GM12878 (cell line): ENCODE measurements around the gene PLCXD1. TPM values are rescaled to one million over a fixed set of nuclear protein-coding genes. Genes with fewer than 3 reads are reported as not detected.

Source experiments
- ASH2L ChIP-seq: fragments of 300-600, 200-600 bp; sonication (generic); IDR thresholded peaks from 2 replicates; pipeline ENCODE4 v1.6.1; 2017; ENCODE audit warnings: low read depth, mild to moderate bottlenecking, borderline replicate concordance
- BRCA1 ChIP-seq: IDR thresholded peaks from 2 replicates; pipeline ENCODE4 v1.6.1; 2011; ENCODE audit warnings: low read depth, low read length, improper control_type of control experiment
- KAT2A ChIP-seq: conservative IDR thresholded peaks from 2 replicates; pipeline ENCODE4 v1.6.1; 2011; ENCODE audit warnings: low read depth, low read length; ENCODE audit not compliant: control insufficient read depth
- NFYA ChIP-seq: IDR thresholded peaks from 2 replicates; pipeline ENCODE4 v1.6.1; 2011; ENCODE audit warnings: low read depth, mild to moderate bottlenecking, low read length, improper control_type of control experiment, borderline replicate concordance
- TARDBP ChIP-seq: IDR thresholded peaks from 2 replicates; pipeline ENCODE4 v1.6.1; 2016; ENCODE audit warnings: borderline replicate concordance
- ZNF687 ChIP-seq: fragments of 450-650 bp; IDR thresholded peaks from 2 replicates; pipeline ENCODE4 v1.6.1; 2017; ENCODE audit warnings: mild to moderate bottlenecking, moderate library complexity
- polyA plus RNA-seq, 11 experiments: library from polyadenylated mRNA; depleted of rRNA in 4 of 11; unstranded in 6 of 11; stranded (reverse) in 5 of 11; fragments of >200 nt; fragmentation: Nextera tagmentation in 4 of 11; fragmentation: Illumina TruSeq in 1 of 11; extraction: Ambion mirVana in 4 of 11; extraction: Trizol in 1 of 11; gene quantifications; 1 replicate in 1 of 11; 2 replicates in 10 of 11; pipeline versions ENCODE4 v1.2.1 to v1.2.3, GENCODE V29; 2011 to 2016; ENCODE audit warnings: inconsistent platforms in 2 of 11, missing spikeins in 2 of 11, low read depth in 1 of 11
- total RNA-seq, 4 experiments: library from RNA; depleted of rRNA in 3 of 4; stranded (reverse); fragments of >200 nt in 3 of 4; fragmentation: Illumina TruSeq in 1 of 4; extraction: Trizol in 1 of 4; gene quantifications; 2 replicates each; pipeline versions ENCODE4 v1.2.1 to v1.2.3, GENCODE V29; 2013 to 2021
- TF ChIP-seq, protein P1 (sequence below): IDR thresholded peaks from 2 replicates; pipeline ENCODE4 v1.6.1; 2011; ENCODE audit warnings: mild to moderate bottlenecking, low read depth, low read length, moderate library complexity; ENCODE audit not compliant: insufficient replicate concordance
- TF ChIP-seq, protein P2 (sequence below): fragments of 450-650 bp; IDR thresholded peaks from 2 replicates; pipeline ENCODE4 v1.6.1; 2017; ENCODE audit warnings: mild to moderate bottlenecking, moderate library complexity
- TF ChIP-seq, protein P3 (sequence below): fragments of 450-650 bp; formaldehyde crosslinking; IDR thresholded peaks from 2 replicates; pipeline ENCODE4 v1.5.0; 2022; ENCODE audit warnings: mild to moderate bottlenecking, missing genetic modification characterization
- TF ChIP-seq, protein P4 (sequence below): fragments of 450-650 bp; formaldehyde crosslinking; IDR thresholded peaks from 2 replicates; pipeline ENCODE4 v1.4.0; 2020; ENCODE audit warnings: mild to moderate bottlenecking, moderate library complexity

PLCXD1 gene
- total and polyA plus RNA-seq, 10 of the 15 experiments (the other 5 are each of a cell fraction or from before 2014, with no cell fraction given), result 2.4 to 49.7 (median 18.0) TPM

GRCh38 chrX:318739-319578 lies 37.8 kb downstream of the PLCXD1 start, which contains the start of gene GTPBP6 (continued):
- TF ChIP-seq NFYA, result peak; percentile 17
- peak; percentile 45; the same call in 1 of the 2 replicates for TF ChIP-seq ZNF687
- TF ChIP-seq TARDBP, result no peak
- no peak for TF ChIP-seq KAT2A
- TF ChIP-seq ASH2L, result no peak
- TF ChIP-seq, protein P1, sequence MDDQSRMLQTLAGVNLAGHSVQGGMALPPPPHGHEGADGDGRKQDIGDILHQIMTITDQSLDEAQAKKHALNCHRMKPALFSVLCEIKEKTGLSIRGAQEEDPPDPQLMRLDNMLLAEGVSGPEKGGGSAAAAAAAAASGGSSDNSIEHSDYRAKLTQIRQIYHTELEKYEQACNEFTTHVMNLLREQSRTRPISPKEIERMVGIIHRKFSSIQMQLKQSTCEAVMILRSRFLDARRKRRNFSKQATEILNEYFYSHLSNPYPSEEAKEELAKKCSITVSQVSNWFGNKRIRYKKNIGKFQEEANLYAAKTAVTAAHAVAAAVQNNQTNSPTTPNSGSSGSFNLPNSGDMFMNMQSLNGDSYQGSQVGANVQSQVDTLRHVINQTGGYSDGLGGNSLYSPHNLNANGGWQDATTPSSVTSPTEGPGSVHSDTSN, result peak; percentile 98
- TF ChIP-seq, protein P2, sequence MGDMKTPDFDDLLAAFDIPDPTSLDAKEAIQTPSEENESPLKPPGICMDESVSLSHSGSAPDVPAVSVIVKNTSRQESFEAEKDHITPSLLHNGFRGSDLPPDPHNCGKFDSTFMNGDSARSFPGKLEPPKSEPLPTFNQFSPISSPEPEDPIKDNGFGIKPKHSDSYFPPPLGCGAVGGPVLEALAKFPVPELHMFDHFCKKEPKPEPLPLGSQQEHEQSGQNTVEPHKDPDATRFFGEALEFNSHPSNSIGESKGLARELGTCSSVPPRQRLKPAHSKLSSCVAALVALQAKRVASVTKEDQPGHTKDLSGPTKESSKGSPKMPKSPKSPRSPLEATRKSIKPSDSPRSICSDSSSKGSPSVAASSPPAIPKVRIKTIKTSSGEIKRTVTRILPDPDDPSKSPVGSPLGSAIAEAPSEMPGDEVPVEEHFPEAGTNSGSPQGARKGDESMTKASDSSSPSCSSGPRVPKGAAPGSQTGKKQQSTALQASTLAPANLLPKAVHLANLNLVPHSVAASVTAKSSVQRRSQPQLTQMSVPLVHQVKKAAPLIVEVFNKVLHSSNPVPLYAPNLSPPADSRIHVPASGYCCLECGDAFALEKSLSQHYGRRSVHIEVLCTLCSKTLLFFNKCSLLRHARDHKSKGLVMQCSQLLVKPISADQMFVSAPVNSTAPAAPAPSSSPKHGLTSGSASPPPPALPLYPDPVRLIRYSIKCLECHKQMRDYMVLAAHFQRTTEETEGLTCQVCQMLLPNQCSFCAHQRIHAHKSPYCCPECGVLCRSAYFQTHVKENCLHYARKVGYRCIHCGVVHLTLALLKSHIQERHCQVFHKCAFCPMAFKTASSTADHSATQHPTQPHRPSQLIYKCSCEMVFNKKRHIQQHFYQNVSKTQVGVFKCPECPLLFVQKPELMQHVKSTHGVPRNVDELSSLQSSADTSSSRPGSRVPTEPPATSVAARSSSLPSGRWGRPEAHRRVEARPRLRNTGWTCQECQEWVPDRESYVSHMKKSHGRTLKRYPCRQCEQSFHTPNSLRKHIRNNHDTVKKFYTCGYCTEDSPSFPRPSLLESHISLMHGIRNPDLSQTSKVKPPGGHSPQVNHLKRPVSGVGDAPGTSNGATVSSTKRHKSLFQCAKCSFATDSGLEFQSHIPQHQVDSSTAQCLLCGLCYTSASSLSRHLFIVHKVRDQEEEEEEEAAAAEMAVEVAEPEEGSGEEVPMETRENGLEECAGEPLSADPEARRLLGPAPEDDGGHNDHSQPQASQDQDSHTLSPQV, result 0 out of 2 replicates have a peak, but pooled peaks have one; percentile 20
- TF ChIP-seq BRCA1, result no peak
- TF ChIP-seq, protein P3, sequence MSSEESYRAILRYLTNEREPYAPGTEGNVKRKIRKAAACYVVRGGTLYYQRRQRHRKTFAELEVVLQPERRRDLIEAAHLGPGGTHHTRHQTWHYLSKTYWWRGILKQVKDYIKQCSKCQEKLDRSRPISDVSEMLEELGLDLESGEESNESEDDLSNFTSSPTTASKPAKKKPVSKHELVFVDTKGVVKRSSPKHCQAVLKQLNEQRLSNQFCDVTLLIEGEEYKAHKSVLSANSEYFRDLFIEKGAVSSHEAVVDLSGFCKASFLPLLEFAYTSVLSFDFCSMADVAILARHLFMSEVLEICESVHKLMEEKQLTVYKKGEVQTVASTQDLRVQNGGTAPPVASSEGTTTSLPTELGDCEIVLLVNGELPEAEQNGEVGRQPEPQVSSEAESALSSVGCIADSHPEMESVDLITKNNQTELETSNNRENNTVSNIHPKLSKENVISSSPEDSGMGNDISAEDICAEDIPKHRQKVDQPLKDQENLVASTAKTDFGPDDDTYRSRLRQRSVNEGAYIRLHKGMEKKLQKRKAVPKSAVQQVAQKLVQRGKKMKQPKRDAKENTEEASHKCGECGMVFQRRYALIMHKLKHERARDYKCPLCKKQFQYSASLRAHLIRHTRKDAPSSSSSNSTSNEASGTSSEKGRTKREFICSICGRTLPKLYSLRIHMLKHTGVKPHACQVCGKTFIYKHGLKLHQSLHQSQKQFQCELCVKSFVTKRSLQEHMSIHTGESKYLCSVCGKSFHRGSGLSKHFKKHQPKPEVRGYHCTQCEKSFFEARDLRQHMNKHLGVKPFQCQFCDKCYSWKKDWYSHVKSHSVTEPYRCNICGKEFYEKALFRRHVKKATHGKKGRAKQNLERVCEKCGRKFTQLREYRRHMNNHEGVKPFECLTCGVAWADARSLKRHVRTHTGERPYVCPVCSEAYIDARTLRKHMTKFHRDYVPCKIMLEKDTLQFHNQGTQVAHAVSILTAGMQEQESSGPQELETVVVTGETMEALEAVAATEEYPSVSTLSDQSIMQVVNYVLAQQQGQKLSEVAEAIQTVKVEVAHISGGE, result no peak
- TF ChIP-seq, protein P4, sequence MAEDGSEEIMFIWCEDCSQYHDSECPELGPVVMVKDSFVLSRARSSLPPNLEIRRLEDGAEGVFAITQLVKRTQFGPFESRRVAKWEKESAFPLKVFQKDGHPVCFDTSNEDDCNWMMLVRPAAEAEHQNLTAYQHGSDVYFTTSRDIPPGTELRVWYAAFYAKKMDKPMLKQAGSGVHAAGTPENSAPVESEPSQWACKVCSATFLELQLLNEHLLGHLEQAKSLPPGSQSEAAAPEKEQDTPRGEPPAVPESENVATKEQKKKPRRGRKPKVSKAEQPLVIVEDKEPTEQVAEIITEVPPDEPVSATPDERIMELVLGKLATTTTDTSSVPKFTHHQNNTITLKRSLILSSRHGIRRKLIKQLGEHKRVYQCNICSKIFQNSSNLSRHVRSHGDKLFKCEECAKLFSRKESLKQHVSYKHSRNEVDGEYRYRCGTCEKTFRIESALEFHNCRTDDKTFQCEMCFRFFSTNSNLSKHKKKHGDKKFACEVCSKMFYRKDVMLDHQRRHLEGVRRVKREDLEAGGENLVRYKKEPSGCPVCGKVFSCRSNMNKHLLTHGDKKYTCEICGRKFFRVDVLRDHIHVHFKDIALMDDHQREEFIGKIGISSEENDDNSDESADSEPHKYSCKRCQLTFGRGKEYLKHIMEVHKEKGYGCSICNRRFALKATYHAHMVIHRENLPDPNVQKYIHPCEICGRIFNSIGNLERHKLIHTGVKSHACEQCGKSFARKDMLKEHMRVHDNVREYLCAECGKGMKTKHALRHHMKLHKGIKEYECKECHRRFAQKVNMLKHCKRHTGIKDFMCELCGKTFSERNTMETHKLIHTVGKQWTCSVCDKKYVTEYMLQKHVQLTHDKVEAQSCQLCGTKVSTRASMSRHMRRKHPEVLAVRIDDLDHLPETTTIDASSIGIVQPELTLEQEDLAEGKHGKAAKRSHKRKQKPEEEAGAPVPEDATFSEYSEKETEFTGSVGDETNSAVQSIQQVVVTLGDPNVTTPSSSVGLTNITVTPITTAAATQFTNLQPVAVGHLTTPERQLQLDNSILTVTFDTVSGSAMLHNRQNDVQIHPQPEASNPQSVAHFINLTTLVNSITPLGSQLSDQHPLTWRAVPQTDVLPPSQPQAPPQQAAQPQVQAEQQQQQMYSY (CRISPR knock-in tag), result no peak
